Measurements from ENCODE around the gene EGF.

EGF gene

GRCh38 chr4:110007217-110007616, 94.5 kb downstream of the EGF start:
- H3K4me3 ChIP-seq (ENCODE audit: low read depth in 1 of 2, low read length in 1 of 2), result no peak overlapping the region
- no peaks in the 10 kb centered on the region for H3K36me3 ChIP-seq
- no peaks in the 10 kb centered on the region for H3K27me3 ChIP-seq
- TF ChIP-seq, protein P1, sequence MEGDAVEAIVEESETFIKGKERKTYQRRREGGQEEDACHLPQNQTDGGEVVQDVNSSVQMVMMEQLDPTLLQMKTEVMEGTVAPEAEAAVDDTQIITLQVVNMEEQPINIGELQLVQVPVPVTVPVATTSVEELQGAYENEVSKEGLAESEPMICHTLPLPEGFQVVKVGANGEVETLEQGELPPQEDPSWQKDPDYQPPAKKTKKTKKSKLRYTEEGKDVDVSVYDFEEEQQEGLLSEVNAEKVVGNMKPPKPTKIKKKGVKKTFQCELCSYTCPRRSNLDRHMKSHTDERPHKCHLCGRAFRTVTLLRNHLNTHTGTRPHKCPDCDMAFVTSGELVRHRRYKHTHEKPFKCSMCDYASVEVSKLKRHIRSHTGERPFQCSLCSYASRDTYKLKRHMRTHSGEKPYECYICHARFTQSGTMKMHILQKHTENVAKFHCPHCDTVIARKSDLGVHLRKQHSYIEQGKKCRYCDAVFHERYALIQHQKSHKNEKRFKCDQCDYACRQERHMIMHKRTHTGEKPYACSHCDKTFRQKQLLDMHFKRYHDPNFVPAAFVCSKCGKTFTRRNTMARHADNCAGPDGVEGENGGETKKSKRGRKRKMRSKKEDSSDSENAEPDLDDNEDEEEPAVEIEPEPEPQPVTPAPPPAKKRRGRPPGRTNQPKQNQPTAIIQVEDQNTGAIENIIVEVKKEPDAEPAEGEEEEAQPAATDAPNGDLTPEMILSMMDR (IDR thresholded peaks at IDR 0.05), result no peak
- H3K4me1 ChIP-seq (ENCODE audit: control insufficient read depth in 1 of 2, insufficient read depth in 1 of 2, low read depth in 1 of 2, low read length in 1 of 2), result no peaks in the 10 kb centered on the region
- H3K27ac ChIP-seq, result no peak overlapping the region
- H3K9me3 ChIP-seq, result no peaks in the 10 kb centered on the region

DNA sequence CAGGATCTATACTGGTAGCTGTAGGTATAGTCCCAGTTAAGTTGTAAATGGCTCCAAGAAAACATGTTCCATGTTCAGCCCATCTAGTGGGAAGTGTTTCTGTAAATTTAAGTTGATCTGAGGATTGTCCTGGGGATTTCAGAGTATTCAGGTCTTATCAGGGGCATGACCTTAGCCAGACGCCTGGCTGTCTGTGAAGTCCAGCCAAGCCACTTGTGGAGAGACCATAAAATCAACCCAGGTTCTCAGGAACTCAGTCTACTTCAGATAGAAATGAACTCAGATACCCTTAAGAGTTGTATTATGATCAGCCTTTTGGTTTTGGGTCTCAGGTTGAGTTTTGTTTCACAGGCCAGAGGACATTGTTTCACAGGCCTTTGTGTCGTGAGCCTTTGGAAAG, 95.9 kb downstream of the EGF start:
- TF ChIP-seq, protein P1 (IDR thresholded peaks at IDR 0.05), result no peak
- H3K27ac ChIP-seq, result no peak overlapping the region
- H3K36me3 ChIP-seq, result no peaks in the 10 kb centered on the region
- H3K4me3 ChIP-seq (ENCODE audit: low read depth in 1 of 2, low read length in 1 of 2), result no peak overlapping the region
- H3K4me1 ChIP-seq (ENCODE audit: control insufficient read depth in 1 of 2, insufficient read depth in 1 of 2, low read depth in 1 of 2, low read length in 1 of 2), result no peaks in the 10 kb centered on the region
- no peaks in the 10 kb centered on the region for H3K27me3 ChIP-seq
- no peaks in the 10 kb centered on the region for H3K9me3 ChIP-seq

- H3K4me3 ChIP-seq (ENCODE audit: low read depth in 1 of 2, low read length in 1 of 2), result no peak overlapping the region
- H3K36me3 ChIP-seq, result no peaks in the 10 kb centered on the region
- H3K9me3 ChIP-seq, result no peaks in the 10 kb centered on the region
- no peaks in the 10 kb centered on the region for H3K4me1 ChIP-seq (ENCODE audit: control insufficient read depth in 1 of 2, insufficient read depth in 1 of 2, low read depth in 1 of 2, low read length in 1 of 2)
- TF ChIP-seq, protein P1 (IDR thresholded peaks at IDR 0.05), result no peak
- no peaks in the 10 kb centered on the region for H3K27me3 ChIP-seq
- H3K27ac ChIP-seq, result no peak overlapping the region
These were observed 96.9 kb downstream of the EGF start for GRCh38 chr4:110009550-110009949.

- H3K4me1 ChIP-seq (ENCODE audit: control insufficient read depth in 1 of 2, insufficient read depth in 1 of 2, low read depth in 1 of 2, low read length in 1 of 2), result no peaks in the 10 kb centered on the region
- TF ChIP-seq, protein P1 (IDR thresholded peaks at IDR 0.05), result no peak
- no peaks in the 10 kb centered on the region for H3K36me3 ChIP-seq
- H3K27me3 ChIP-seq, result no peaks in the 10 kb centered on the region
- H3K27ac ChIP-seq, result no peak overlapping the region
- H3K9me3 ChIP-seq, result no peaks in the 10 kb centered on the region
- no peak overlapping the region for H3K4me3 ChIP-seq (ENCODE audit: low read depth in 1 of 2, low read length in 1 of 2)
These were observed 98.1 kb downstream of the EGF start for GRCh38 chr4:110010797-110011196.

DNA sequence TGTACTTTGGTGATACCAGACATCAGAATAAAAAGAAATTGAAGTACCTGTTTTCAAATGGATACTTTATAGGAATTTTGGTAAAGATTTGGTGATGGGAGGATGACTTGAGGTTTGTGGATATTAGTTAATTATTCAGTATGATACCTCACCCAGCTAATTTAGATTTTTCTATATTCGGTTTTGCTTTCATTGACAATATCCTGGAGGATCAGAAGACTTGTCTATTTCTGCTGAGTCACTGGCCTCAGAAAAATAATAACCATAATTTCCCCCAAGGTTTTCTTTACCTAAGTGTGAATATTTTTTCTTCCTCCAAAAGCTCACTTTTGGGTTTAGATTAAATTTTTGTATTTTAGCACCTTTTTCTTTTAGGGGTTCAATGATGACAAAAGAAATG, 100.2 kb downstream of the EGF start:
- no peak overlapping the region for H3K27ac ChIP-seq
- H3K4me1 ChIP-seq (ENCODE audit: control insufficient read depth in 1 of 2, insufficient read depth in 1 of 2, low read depth in 1 of 2, low read length in 1 of 2), result no peaks in the 10 kb centered on the region
- H3K4me3 ChIP-seq (ENCODE audit: low read depth in 1 of 2, low read length in 1 of 2), result no peak overlapping the region
- no peaks in the 10 kb centered on the region for H3K27me3 ChIP-seq
- TF ChIP-seq, protein P1 (IDR thresholded peaks at IDR 0.05), result no peak
- no peaks in the 10 kb centered on the region for H3K9me3 ChIP-seq
- H3K36me3 ChIP-seq, result no peaks in the 10 kb centered on the region

- Histone ChIP-seq H3K9me3 (no peaks in the 10 kb centered on the region), H3K27me3 (no peaks in the 10 kb centered on the region), H3K27ac (no peak overlapping the region), H3K36me3 (no peaks in the 10 kb centered on the region), H3K4me1 (ENCODE audit: control insufficient read depth in 1 of 2, insufficient read depth in 1 of 2, low read depth in 1 of 2, low read length in 1 of 2) (no peaks in the 10 kb centered on the region), H3K4me3 (ENCODE audit: low read depth in 1 of 2, low read length in 1 of 2) (no peak overlapping the region)
- TF ChIP-seq, protein P1 (IDR thresholded peaks at IDR 0.05), result no peak
These were observed 101.5 kb downstream of the EGF start for GRCh38 chr4:110014233-110014632.

Measured in neutrophil (primary cell).